Cardiac septum (tissue), 1 donor: ENCODE data around the gene DBET. TPM values are rescaled to one million over a fixed set of nuclear protein-coding genes. Genes with fewer than 3 reads are reported as not detected.
"Not testable (repeated sequence)": the region's sequence is repeated elsewhere in the genome, so short reads cannot be mapped to it uniquely, and the experiment has no call there.

Source experiments
- DNase-seq: peaks from one replicate; pipeline ENCODE4 v3.0.0-alpha.2; 2020; ENCODE audit warnings: low spot score
- intact Hi-C: fragments of 100-400 bp; cut with DNase I; formaldehyde crosslinking; loops from one replicate; pipeline ENCODE4 v1.14.0; 2022
- total RNA-seq: library from RNA; stranded (reverse); fragmentation: NEBNext Ultra II Directional; extraction: Animal tissue kit (Norgen Biotek cat#: 25700); gene quantifications from one replicate; pipeline ENCODE4 v1.2.1, GENCODE V29; 2021
- donor health status: DM: no; HTN: no; CAD: no.

The DBET gene
- total RNA-seq, 1 donor from 2014 or later: 0.05 TPM

- intact Hi-C loops, DNase-seq: not testable (repeated sequence)
Measured at GRCh38 chr4:190047627-190048026, 16.7 kb upstream of the DBET start.

- intact Hi-C loops, DNase-seq: not testable (repeated sequence)
Measured at GRCh38 chr4:190049378-190050239, 14.7 kb upstream of the DBET start.

- intact Hi-C loops, DNase-seq: not testable (repeated sequence)
Measured at GRCh38 chr4:190058997-190059396, 5.3 kb upstream of the DBET start.

- DNase-seq, intact Hi-C loops: not testable (repeated sequence)
Measured at GRCh38 chr4:190064805-190065204, 503 bp downstream of the DBET start.

GRCh38 chr4:190068351-190068750 lies 4.0 kb downstream of the DBET start:
- intact Hi-C loops, DNase-seq: not testable (repeated sequence)

GRCh38 chr4:190093052-190093451 lies 28.8 kb downstream of the DBET start:
- intact Hi-C loops, DNase-seq: not testable (repeated sequence)

GRCh38 chr4:190094031-190094430 lies 29.7 kb downstream of the DBET start:
- intact Hi-C loops, DNase-seq: not testable (repeated sequence)

- intact Hi-C loops, DNase-seq: not testable (repeated sequence)
Measured at GRCh38 chr4:190095335-190095734, 31.0 kb downstream of the DBET start.

- intact Hi-C loops, DNase-seq: not testable (repeated sequence)
Measured at GRCh38 chr4:190099605-190100004, 35.3 kb downstream of the DBET start.

GRCh38 chr4:190101525-190101924 lies 37.2 kb downstream of the DBET start:
- DNase-seq, intact Hi-C loops: not testable (repeated sequence)

GRCh38 chr4:190106191-190106590 lies 41.9 kb downstream of the DBET start:
- DNase-seq, intact Hi-C loops: not testable (repeated sequence)

GRCh38 chr4:190106611-190107480 lies 42.5 kb downstream of the DBET start:
- DNase-seq: peak; percentile 22
- intact Hi-C loops: not testable (repeated sequence)

- intact Hi-C loops: not testable (repeated sequence)
- DNase-seq: peak; percentile 44
Measured at GRCh38 chr4:190107766-190108485, 43.6 kb downstream of the DBET start.

GRCh38 chr4:190108756-190109155 lies 44.5 kb downstream of the DBET start:
- DNase-seq: peak; percentile 75
- intact Hi-C loops: not testable (repeated sequence)

- intact Hi-C loops, DNase-seq: not testable (repeated sequence)
Measured at GRCh38 chr4:190109390-190110011, 45.2 kb downstream of the DBET start.

- intact Hi-C loops, DNase-seq: not testable (repeated sequence)
Measured at GRCh38 chr4:190110033-190110432, 45.7 kb downstream of the DBET start.

GRCh38 chr4:190110570-190111295 lies 46.4 kb downstream of the DBET start:
- DNase-seq, intact Hi-C loops: not testable (repeated sequence)

GRCh38 chr4:190112879-190113278 lies 48.6 kb downstream of the DBET start:
- intact Hi-C loops, DNase-seq: not testable (repeated sequence)
